GM23338 (cell line): ENCODE data around the gene CD2AP. TPM values are rescaled to one million over a fixed set of nuclear protein-coding genes. Genes with fewer than 3 reads are reported as not detected.

Experiments used
- ATAC-seq: fragments of 200-7000 bp; cut with Tn5 transposase; 3 replicates; pipeline ENCODE4 v1.9.1; 2020
- DNase-seq: peaks from one replicate; pipeline ENCODE4 v3.0.0-alpha.2; 2015; ENCODE audit warnings: low spot score
- H2AFZ ChIP-seq: fragments of 200-600 bp; sonication (generic); 2 replicates; pipeline ENCODE4 v1.8.0; 2016; ENCODE audit warnings: antibody characterized with exemption, mild to moderate bottlenecking, moderate library complexity
- H3F3A ChIP-seq: fragments of 200-600 bp; sonication (generic); replicated peaks from 2 replicates; pipeline ENCODE4 v1.8.0; 2017; ENCODE audit warnings: antibody characterized with exemption, mixed run types, low read depth
- H3K27ac ChIP-seq: fragments of 200-600 bp; sonication (generic); 2 replicates; pipeline ENCODE4 v1.6.1; 2016; ENCODE audit warnings: low read depth
- H3K27me3 ChIP-seq: fragments of 200-600 bp; sonication (generic); 2 replicates; pipeline ENCODE4 v1.8.0; 2016; ENCODE audit warnings: mild to moderate bottlenecking, mixed run types, moderate library complexity; ENCODE audit not compliant: insufficient read depth
- H3K36me3 ChIP-seq: fragments of 200-600 bp; sonication (generic); 2 replicates; pipeline ENCODE4 v1.8.0; 2016; ENCODE audit warnings: mild to moderate bottlenecking; ENCODE audit not compliant: insufficient read depth
- H3K4me1 ChIP-seq: fragments of 200-600 bp; sonication (generic); 2 replicates; pipeline ENCODE4 v1.8.0; 2016; ENCODE audit warnings: mild to moderate bottlenecking, moderate library complexity; ENCODE audit not compliant: insufficient read depth
- H3K4me2 ChIP-seq: fragments of 200-600 bp; sonication (generic); 2 replicates; pipeline ENCODE4 v1.7.1; 2017; ENCODE audit warnings: mixed run types
- H3K4me3 ChIP-seq: fragments of 200-600 bp; sonication (generic); 2 replicates; pipeline ENCODE4 v1.6.1; 2016; ENCODE audit warnings: mixed run types
- H3K79me2 ChIP-seq: fragments of 200-600 bp; sonication (generic); replicated peaks from 2 replicates; pipeline ENCODE4 v1.8.0; 2017; ENCODE audit warnings: mild to moderate bottlenecking; ENCODE audit not compliant: insufficient read depth
- H3K9me2 ChIP-seq: fragments of 200-600 bp; sonication (generic); 2 replicates; pipeline ENCODE4 v1.8.0; 2017; ENCODE audit not compliant: insufficient read depth
- H4K20me1 ChIP-seq: fragments of 200-600 bp; sonication (generic); replicated peaks from 2 replicates; pipeline ENCODE4 v1.8.0; 2017; ENCODE audit warnings: mild to moderate bottlenecking; ENCODE audit not compliant: insufficient read depth
- H3K27ac Mint-ChIP-seq: 2 replicates; pipeline ENCODE4 v1.8.0; 2020; ENCODE audit warnings: inconsistent platforms, mild to moderate bottlenecking, moderate library complexity, mixed read lengths
- H3K27me3 Mint-ChIP-seq: 3 replicates; pipeline ENCODE4 v1.8.0; 2022; ENCODE audit warnings: low read depth, mild to moderate bottlenecking, moderate library complexity, mixed read lengths, inconsistent platforms; ENCODE audit not compliant: insufficient read depth, poor library complexity
- H3K36me3 Mint-ChIP-seq: 3 replicates; pipeline ENCODE4 v1.8.0; 2021; ENCODE audit warnings: low read depth, mild to moderate bottlenecking, inconsistent platforms, moderate library complexity, mixed read lengths
- H3K4me1 Mint-ChIP-seq: 3 replicates; pipeline ENCODE4 v1.8.0; 2020; ENCODE audit warnings: mild to moderate bottlenecking, inconsistent platforms, mixed read lengths
- H3K4me3 Mint-ChIP-seq: 3 replicates; pipeline ENCODE4 v1.8.0; 2021; ENCODE audit warnings: moderate library complexity, mild to moderate bottlenecking, inconsistent platforms, mixed read lengths
- H3K9me3 Mint-ChIP-seq: 3 replicates; pipeline ENCODE4 v1.8.0; 2020; ENCODE audit warnings: moderate library complexity, mild to moderate bottlenecking, inconsistent platforms, mixed read lengths
- CREB1 ChIP-seq: fragments of 250-450 bp; sonication (Bioruptor Pico); IDR thresholded peaks from 2 replicates; pipeline ENCODE4 v1.5.0; 2020; ENCODE audit warnings: low read depth, mild to moderate bottlenecking, moderate library complexity
- EZH2 ChIP-seq: fragments of 200-600 bp; sonication (generic); IDR thresholded peaks from one replicate; pipeline ENCODE4 v1.8.0; 2017; ENCODE audit warnings: antibody characterized with exemption, mild to moderate bottlenecking, low read depth; ENCODE audit not compliant: unreplicated experiment
- JUNB ChIP-seq: IDR thresholded peaks from one replicate; pipeline ENCODE4 v1.6.1; 2016; ENCODE audit warnings: antibody characterized with exemption; ENCODE audit not compliant: unreplicated experiment
- STAT1 ChIP-seq: IDR thresholded peaks from one replicate; pipeline ENCODE4 v1.6.1; 2016; ENCODE audit warnings: antibody characterized with exemption; ENCODE audit not compliant: unreplicated experiment
- ZNF114 ChIP-seq: fragments of 250-450 bp; sonication (Bioruptor Pico); IDR thresholded peaks from 2 replicates; pipeline ENCODE4 v1.5.0; 2020; ENCODE audit warnings: mild to moderate bottlenecking, moderate library complexity
- ZNF331 ChIP-seq: fragments of 250-450 bp; sonication (Bioruptor Pico); IDR thresholded peaks from 2 replicates; pipeline ENCODE4 v1.5.0; 2020; ENCODE audit warnings: low read depth, mild to moderate bottlenecking, moderate library complexity
- polyA plus RNA-seq: library from polyadenylated mRNA; unstranded; fragments of >200 nt; fragmentation: Nextera tagmentation; extraction: Ambion mirVana; gene quantifications from 2 replicates; pipeline ENCODE4 v1.2.1, GENCODE V29; 2016
- total RNA-seq: library from RNA; depleted of rRNA; stranded (reverse); fragments of >200 nt; shearing (Covaris generic); gene quantifications from 2 replicates; pipeline ENCODE4 v1.2.3, GENCODE V29; 2014
- TF ChIP-seq, protein P1 (sequence below): IDR thresholded peaks from 2 replicates; pipeline ENCODE4 v1.6.1; 2016; ENCODE audit warnings: antibody characterized with exemption
- TF ChIP-seq, protein P2 (sequence below): IDR thresholded peaks from one replicate; pipeline ENCODE4 v1.6.1; 2018; ENCODE audit warnings: antibody characterized with exemption; ENCODE audit not compliant: unreplicated experiment

Gene CD2AP
- total and polyA plus RNA-seq, 2 experiments from 2014 or later, result 38.0 to 93.2 TPM

DNA sequence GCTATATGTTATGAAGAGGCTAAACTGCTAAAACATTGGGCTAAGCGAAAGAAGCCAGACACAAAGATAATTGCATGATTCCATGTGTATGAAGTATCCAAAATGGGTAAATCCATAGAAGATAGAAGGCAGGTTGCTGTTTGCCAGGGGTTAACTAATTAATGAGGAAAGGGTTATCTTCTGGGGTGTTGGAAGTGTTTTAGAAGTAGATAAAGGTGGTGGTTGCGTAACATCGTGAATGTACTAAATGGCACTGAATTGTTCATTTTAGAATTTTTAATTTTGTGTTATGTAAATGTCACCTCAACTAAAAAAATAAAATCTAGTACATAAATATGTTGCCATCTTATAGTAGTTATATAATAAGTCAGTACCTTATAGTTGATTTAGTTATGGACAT lies 116.4 kb downstream of the CD2AP start:
- Mint-ChIP-seq H3K9me3 (no peaks in the 10 kb centered on the region; the same call in 2 of the 3 replicates), H3K36me3 (peaks cover 56% of the 10 kb centered on the region), H3K27me3 (no peaks in the 10 kb centered on the region), H3K4me3 (no peak overlapping the region), H3K4me1 (peaks cover 5% of the 10 kb centered on the region; the same call in 2 of the 3 replicates), H3K27ac (no peak overlapping the region)
- H3K9me2 ChIP-seq, result no peaks in the 10 kb centered on the region
- TF ChIP-seq STAT1 (no peak), JUNB (no peak)
- H3K4me2 ChIP-seq, result no peak overlapping the region
- H2AFZ ChIP-seq, result no peak overlapping the region
- ATAC-seq (no peak), DNase-seq (no peak)
- H3K36me3 ChIP-seq, result peaks cover 11% of the 10 kb centered on the region; the same call in 1 of the 2 replicates
- H3K4me3 ChIP-seq, result no peak overlapping the region
- H3K27ac ChIP-seq, result no peak overlapping the region
- H3K27me3 ChIP-seq, result no peaks in the 10 kb centered on the region
- H4K20me1 ChIP-seq, result no peaks in the 10 kb centered on the region
- H3K79me2 ChIP-seq, result no peaks in the 10 kb centered on the region
- no peaks in the 10 kb centered on the region for H3K4me1 ChIP-seq
- no peaks in the 10 kb centered on the region for H3F3A ChIP-seq

DNA sequence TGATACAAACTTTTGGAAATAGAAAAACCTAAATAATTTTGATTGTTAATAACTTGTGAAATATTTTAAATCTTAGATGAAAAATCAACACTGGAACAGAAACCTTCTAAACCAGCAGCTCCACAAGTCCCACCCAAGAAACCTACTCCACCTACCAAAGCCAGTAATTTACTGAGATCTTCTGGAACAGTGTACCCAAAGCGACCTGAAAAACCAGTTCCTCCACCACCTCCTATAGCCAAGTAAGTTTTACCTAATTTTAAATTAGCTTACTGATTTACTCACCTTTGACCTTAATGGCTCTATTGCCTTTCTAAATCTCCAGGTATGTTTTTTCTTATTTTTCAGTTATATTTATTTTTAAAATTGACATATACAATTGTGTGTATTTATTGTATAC lies 118.2 kb downstream of the CD2AP start:
- H3K79me2 ChIP-seq, result no peaks in the 10 kb centered on the region
- Mint-ChIP-seq H3K9me3 (no peaks in the 10 kb centered on the region; the same call in 2 of the 3 replicates), H3K27ac (no peak overlapping the region), H3K36me3 (peaks cover 50% of the 10 kb centered on the region), H3K4me3 (no peak overlapping the region), H3K27me3 (no peaks in the 10 kb centered on the region), H3K4me1 (peaks cover 5% of the 10 kb centered on the region; the same call in 2 of the 3 replicates)
- no peaks in the 10 kb centered on the region for H3F3A ChIP-seq
- no peak overlapping the region for H2AFZ ChIP-seq
- no peak for DNase-seq
- no peak for ATAC-seq
- TF ChIP-seq, protein P1, sequence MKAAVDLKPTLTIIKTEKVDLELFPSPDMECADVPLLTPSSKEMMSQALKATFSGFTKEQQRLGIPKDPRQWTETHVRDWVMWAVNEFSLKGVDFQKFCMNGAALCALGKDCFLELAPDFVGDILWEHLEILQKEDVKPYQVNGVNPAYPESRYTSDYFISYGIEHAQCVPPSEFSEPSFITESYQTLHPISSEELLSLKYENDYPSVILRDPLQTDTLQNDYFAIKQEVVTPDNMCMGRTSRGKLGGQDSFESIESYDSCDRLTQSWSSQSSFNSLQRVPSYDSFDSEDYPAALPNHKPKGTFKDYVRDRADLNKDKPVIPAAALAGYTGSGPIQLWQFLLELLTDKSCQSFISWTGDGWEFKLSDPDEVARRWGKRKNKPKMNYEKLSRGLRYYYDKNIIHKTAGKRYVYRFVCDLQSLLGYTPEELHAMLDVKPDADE, result no peak
- H3K27me3 ChIP-seq, result no peaks in the 10 kb centered on the region
- H3K4me3 ChIP-seq, result no peak overlapping the region
- no peaks in the 10 kb centered on the region for H3K4me1 ChIP-seq
- no peak overlapping the region for H3K4me2 ChIP-seq
- no peak overlapping the region for H3K27ac ChIP-seq
- no peaks in the 10 kb centered on the region for H3K9me2 ChIP-seq
- no peaks in the 10 kb centered on the region for H4K20me1 ChIP-seq
- H3K36me3 ChIP-seq, result peaks cover 11% of the 10 kb centered on the region; the same call in 1 of the 2 replicates

DNA sequence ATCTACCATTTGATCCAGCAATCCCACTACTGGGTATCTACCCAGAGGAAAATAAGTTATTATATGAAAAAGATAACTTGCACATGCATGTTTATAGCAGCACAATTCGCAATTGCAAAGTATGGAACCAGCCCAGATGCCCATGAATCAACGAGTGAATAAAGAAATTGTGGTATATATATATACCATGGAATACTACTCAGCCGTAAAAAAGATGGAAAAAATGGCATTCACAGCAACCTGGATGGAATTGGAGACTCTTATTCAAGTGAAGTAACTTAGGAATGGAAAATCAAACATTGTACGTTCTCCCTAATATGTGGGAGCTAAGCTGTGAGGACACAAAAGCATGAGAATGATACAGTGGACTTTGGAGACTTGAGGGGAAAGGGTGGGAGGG lies 120.8 kb downstream of the CD2AP start:
- Histone ChIP-seq H3K36me3 (peaks cover 11% of the 10 kb centered on the region; the same call in 1 of the 2 replicates), H3F3A (no peaks in the 10 kb centered on the region), H3K4me3 (no peak overlapping the region), H3K9me2 (no peaks in the 10 kb centered on the region), H3K27me3 (no peaks in the 10 kb centered on the region), H2AFZ (no peak overlapping the region), H4K20me1 (no peaks in the 10 kb centered on the region), H3K4me2 (no peak overlapping the region), H3K79me2 (no peaks in the 10 kb centered on the region), H3K27ac (no peak overlapping the region), H3K4me1 (no peaks in the 10 kb centered on the region)
- TF ChIP-seq ZNF114 (CRISPR knock-in tag), result no peak
- TF ChIP-seq, protein P2, sequence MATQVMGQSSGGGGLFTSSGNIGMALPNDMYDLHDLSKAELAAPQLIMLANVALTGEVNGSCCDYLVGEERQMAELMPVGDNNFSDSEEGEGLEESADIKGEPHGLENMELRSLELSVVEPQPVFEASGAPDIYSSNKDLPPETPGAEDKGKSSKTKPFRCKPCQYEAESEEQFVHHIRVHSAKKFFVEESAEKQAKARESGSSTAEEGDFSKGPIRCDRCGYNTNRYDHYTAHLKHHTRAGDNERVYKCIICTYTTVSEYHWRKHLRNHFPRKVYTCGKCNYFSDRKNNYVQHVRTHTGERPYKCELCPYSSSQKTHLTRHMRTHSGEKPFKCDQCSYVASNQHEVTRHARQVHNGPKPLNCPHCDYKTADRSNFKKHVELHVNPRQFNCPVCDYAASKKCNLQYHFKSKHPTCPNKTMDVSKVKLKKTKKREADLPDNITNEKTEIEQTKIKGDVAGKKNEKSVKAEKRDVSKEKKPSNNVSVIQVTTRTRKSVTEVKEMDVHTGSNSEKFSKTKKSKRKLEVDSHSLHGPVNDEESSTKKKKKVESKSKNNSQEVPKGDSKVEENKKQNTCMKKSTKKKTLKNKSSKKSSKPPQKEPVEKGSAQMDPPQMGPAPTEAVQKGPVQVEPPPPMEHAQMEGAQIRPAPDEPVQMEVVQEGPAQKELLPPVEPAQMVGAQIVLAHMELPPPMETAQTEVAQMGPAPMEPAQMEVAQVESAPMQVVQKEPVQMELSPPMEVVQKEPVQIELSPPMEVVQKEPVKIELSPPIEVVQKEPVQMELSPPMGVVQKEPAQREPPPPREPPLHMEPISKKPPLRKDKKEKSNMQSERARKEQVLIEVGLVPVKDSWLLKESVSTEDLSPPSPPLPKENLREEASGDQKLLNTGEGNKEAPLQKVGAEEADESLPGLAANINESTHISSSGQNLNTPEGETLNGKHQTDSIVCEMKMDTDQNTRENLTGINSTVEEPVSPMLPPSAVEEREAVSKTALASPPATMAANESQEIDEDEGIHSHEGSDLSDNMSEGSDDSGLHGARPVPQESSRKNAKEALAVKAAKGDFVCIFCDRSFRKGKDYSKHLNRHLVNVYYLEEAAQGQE, result no peak
- TF ChIP-seq CREB1 (CRISPR knock-in tag), result no peak
- TF ChIP-seq STAT1, result no peak
- TF ChIP-seq, protein P1, result no peak
- TF ChIP-seq ZNF331 (CRISPR knock-in tag), result no peak
- no peak for TF ChIP-seq EZH2
- TF ChIP-seq JUNB, result no peak
- no peak for ATAC-seq
- no peak overlapping the region for H3K27ac Mint-ChIP-seq
- H3K4me1 Mint-ChIP-seq, result no peaks in the 10 kb centered on the region
- no peaks in the 10 kb centered on the region for H3K27me3 Mint-ChIP-seq
- peaks cover 44% of the 10 kb centered on the region for H3K36me3 Mint-ChIP-seq
- H3K4me3 Mint-ChIP-seq, result no peak overlapping the region
- no peak for DNase-seq
- no peaks in the 10 kb centered on the region; the same call in 2 of the 3 replicates for H3K9me3 Mint-ChIP-seq
